CD4-positive, alpha-beta T cell treated with Interleukin-15 for 4 hours (primary cell): Measurements from ENCODE around the gene ANO6.

Source experiments
- DNase-seq: peaks from one replicate; pipeline ENCODE4 v3.0.0-alpha.2; 2020; ENCODE audit warnings: low spot score

ANO6 gene

GRCh38 chr12:45406988-45407850 is 191.3 kb downstream of the ANO6 start:
- no peak for DNase-seq

- no peak for DNase-seq
Measured at GRCh38 chr12:45407981-45408728, 192.3 kb downstream of the ANO6 start.

- DNase-seq, result no peak
Measured at GRCh38 chr12:45408729-45409114, 192.8 kb downstream of the ANO6 start.

- no peak for DNase-seq
Measured at GRCh38 chr12:45409966-45410365, 194.1 kb downstream of the ANO6 start.

GRCh38 chr12:45411626-45412025 is 195.7 kb downstream of the ANO6 start:
- DNase-seq, result no peak

GRCh38 chr12:45415393-45415817 is 199.5 kb downstream of the ANO6 start:
- DNase-seq, result peak; percentile 1

- DNase-seq, result no peak
Measured at GRCh38 chr12:45416126-45416525, 200.2 kb downstream of the ANO6 start.

GRCh38 chr12:45418520-45418919 is 202.6 kb downstream of the ANO6 start:
- DNase-seq, result no peak

- DNase-seq, result no peak
Measured at GRCh38 chr12:45419317-45419814, 203.5 kb downstream of the ANO6 start.

GRCh38 chr12:45421736-45422135 is 205.8 kb downstream of the ANO6 start:
- no peak for DNase-seq

- DNase-seq, result no peak
Measured at GRCh38 chr12:45423931-45424330, 208.0 kb downstream of the ANO6 start.

- no peak for DNase-seq
Measured at GRCh38 chr12:45425426-45425825, 209.5 kb downstream of the ANO6 start.

GRCh38 chr12:45426294-45426693 is 210.4 kb downstream of the ANO6 start:
- no peak for DNase-seq

- no peak for DNase-seq
Measured at GRCh38 chr12:45427042-45427441, 211.1 kb downstream of the ANO6 start.

- DNase-seq, result no peak
Measured at GRCh38 chr12:45429831-45430230, 213.9 kb downstream of the ANO6 start.

- no peak for DNase-seq
Measured at GRCh38 chr12:45431126-45431525, 215.2 kb downstream of the ANO6 start.

GRCh38 chr12:45432710-45433109 is 216.8 kb downstream of the ANO6 start:
- no peak for DNase-seq

- no peak for DNase-seq
Measured at GRCh38 chr12:45433441-45433868, 217.6 kb downstream of the ANO6 start.

GRCh38 chr12:45434094-45434493 is 218.2 kb downstream of the ANO6 start:
- DNase-seq, result no peak

- DNase-seq, result no peak
Measured at GRCh38 chr12:45435945-45436710, 220.2 kb downstream of the ANO6 start.

- DNase-seq, result no peak
Measured at GRCh38 chr12:45439039-45439438, 223.1 kb downstream of the ANO6 start.

GRCh38 chr12:45446013-45446412 is 230.1 kb downstream of the ANO6 start:
- DNase-seq, result no peak
